Measurements from ENCODE around the gene MLLT10.

- TF ChIP-seq, protein P1, sequence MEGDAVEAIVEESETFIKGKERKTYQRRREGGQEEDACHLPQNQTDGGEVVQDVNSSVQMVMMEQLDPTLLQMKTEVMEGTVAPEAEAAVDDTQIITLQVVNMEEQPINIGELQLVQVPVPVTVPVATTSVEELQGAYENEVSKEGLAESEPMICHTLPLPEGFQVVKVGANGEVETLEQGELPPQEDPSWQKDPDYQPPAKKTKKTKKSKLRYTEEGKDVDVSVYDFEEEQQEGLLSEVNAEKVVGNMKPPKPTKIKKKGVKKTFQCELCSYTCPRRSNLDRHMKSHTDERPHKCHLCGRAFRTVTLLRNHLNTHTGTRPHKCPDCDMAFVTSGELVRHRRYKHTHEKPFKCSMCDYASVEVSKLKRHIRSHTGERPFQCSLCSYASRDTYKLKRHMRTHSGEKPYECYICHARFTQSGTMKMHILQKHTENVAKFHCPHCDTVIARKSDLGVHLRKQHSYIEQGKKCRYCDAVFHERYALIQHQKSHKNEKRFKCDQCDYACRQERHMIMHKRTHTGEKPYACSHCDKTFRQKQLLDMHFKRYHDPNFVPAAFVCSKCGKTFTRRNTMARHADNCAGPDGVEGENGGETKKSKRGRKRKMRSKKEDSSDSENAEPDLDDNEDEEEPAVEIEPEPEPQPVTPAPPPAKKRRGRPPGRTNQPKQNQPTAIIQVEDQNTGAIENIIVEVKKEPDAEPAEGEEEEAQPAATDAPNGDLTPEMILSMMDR (IDR thresholded peaks at IDR 0.05; ENCODE audit: borderline replicate concordance, extremely low read depth, low read length, poor library complexity, severe bottlenecking): no peak
- TF ChIP-seq EZH2 (IDR thresholded peaks at IDR 0.05; ENCODE audit: borderline replicate concordance, low read depth, low read length, severe bottlenecking): no peak
Observed at GRCh38 chr10:21511095-21511570, 22.9 kb upstream of the MLLT10 start.

Measured in DND-41 (cell line).